HG03280 (cell line): ENCODE measurements around the gene RRAS2.

Source experiments
- ATAC-seq: cut with Tn5 transposase; IDR thresholded peaks from one replicate; pipeline ENCODE4 v1.9.1; 2021; ENCODE audit warnings: mild to moderate bottlenecking, moderate library complexity; ENCODE audit not compliant: unreplicated experiment

RRAS2 gene

DNA sequence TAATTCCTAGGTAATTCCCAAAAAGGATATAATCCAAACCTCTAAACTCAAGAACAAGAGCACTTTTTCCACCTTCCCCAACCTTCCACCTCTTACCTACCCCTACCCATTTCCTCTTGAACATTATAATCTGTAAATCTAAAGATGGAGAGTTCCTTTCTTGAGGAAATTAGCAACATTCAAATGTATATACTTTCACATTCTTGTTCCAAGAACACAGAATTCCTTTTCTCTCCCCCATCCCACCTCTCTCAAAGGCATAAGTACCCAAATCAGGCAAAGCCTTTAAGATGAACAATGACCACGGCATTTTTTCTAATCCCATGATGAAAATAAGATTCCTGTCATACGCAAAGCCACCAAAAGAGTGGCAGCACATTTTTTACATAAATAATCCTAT lies 18.3 kb downstream of the RRAS2 start:
- ATAC-seq = no peak

DNA sequence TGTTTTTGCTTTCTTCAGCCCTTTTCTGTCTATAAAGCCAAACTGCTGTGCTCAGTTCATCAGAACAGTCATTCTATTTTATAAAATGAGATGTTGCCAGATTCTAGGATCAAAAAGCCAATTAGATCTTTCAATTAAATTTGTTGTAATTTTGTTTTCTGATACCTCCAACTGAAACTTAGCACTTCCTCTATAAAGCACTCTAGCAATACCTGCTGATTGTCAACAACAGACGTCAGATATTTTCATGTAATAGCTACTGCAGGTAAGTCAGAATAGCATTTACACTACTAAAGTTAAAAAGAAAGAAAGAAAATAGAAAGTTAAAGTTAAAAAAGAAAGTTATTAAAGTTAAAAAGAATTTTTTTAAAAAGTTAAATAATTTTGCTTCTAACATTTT lies 19.6 kb downstream of the RRAS2 start:
- ATAC-seq = no peak

DNA sequence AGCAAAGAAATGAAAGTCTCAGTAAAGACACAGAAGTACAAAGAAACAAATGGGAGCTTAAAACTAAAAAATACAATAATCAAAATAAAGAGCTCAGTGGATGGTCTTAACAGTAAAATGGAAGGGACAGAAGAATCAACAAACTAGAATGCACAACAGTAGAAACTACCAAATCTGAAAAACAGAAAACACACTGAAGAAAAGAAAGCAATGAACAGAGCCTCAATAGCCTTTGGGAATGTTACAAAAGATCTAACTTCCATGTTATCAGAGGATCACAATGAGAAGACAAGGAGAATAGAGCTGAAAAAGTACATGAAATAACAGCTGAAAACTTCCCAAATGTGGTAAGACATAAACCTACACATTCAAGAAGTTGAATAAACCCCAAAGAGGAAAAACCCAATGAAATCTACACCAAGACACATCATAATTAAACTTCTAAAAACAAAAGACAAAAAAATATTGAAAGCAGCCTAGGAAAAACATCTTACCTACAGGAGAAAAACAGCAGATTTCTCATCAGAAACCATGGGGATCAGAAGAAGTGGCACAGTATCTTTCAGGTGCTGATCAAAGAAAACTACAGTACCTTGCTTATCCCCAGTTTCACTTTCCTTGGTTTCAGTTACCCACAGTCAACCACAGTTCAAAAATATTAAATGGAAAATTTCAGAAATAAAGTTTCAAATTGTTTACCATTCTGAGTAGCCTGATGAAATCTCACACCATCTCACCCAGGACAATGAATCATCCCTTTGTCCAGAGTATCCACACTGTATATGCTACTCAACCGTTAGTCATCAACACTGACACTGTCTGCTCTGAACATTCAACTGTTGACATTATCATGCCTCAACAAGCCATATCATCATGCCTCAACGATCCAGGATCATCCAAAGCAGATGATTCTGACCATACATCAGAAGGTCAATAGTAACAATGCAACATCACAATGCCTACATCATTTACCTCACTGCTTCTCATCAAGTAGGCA lies 22.2 kb downstream of the RRAS2 start:
- ATAC-seq = no peak

DNA sequence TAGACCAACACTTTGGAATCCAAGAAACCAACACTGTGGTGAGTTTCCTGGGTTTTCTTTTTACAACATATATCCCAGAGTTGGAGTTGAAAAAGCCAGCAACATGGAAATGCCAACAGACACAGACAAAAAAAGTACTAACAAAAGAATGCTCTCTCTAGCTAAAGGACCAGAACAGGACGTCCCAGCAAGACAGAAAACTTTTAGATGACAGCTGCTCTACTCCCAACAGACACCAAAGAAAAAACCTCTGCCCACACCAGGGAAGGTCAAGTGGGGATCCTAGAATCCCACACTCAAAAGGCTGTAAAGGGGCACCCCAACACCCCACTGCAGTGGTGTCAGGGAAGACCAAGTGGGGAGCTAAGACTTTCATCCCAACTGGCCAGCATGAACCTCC lies 23.3 kb downstream of the RRAS2 start:
- no peak for ATAC-seq

DNA sequence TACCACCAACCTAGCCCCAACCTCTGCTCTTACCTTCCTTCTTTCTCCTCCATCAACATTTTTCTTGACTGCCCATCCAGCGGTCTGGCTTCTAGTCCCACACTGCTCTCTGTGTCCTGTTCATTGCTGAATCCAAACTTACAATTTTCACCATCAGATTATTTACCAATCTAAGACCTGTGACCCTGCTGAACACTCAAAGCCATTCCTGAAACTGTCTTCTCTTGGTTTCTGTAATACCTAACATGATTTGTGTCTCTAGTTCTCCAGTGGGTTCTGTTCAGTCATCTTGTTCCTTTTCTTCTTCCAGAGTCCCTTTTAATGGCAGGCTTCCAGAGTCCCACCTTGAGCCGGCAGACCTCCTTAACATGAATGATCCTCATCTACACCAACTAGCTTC lies 24.1 kb downstream of the RRAS2 start:
- no peak for ATAC-seq

DNA sequence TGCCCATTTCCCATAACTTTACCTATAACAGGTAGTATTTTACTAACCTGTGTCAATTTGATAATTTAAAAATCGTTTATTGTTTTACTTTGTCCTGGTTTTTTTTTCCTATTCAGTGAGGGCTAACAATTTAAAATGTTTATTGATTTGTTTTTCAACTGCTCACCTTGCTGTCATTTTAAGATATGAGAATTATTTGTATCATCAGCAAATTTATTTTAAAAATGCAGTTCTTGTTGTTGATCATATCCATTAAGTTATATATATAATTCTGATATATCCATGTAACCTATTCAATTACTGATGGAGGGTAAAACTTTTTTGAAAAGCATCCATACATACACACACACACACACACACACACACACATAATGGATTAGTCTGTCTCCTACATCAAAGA lies 24.8 kb downstream of the RRAS2 start:
- ATAC-seq = no peak

DNA sequence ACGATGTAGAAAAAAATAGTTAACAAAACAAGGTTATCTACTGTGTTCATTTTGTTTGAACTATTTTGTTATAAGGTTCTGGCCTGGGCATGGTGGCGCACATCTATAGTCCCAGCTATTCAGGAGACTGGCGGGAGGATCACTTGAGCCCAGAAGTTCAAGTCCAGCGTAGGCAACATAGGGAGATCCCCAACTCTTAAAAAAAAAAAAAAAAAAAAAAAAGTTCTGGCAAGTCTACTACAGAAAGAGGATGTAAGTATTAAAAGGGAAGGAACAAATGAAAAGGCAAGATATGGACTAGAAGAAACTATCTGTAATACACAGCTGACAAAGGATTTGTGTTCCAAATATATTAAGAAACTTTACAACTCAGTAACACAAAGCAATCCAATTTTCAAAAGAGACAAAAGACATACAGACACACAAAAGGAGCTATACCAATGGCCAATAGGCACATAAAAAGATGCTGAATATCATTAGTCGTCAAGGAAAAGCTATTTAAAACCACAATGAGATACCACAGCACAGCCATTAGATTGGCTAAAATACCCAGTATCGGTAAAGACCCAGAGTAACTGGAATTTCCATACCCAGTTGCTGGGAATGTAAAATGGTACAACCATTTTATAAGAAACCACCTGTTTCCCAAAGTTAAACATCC lies 27.4 kb downstream of the RRAS2 start:
- no peak for ATAC-seq

DNA sequence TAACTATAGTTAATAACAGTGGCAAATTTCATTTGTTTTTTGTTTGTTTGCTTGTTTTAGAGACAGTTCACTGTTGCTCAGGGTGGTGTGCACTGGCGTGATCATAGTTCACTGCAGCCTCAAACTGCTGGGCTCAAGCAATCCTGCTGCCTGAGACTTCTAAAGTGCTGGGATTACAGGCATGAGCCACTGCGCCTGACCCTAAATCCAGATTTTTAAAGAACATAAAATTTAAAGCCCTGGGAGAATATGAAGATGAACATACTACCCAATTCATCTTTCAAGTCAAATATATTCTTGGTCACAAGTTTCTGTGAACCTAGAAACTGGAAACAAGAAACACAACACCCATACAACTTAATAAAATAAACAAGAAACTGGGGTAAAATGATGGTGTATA lies 28.1 kb downstream of the RRAS2 start:
- no peak for ATAC-seq

DNA sequence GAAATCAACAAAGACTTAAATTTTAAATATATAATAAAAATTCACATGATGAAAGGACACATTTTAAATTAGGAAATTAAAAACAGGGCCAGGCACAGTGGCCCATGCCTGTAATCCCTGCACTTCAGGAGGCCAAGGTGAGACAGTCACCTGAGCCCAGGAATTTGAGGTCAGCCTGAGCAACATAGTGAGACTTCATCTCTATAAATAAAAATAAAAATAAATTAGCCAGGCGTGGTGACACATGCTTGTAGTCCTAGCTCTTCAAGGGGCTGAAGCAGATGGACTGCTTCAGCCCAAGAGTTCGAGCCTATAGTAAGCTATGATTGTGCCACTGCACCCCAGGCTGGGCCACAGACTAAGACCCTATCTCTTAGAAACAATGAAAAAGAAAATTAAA lies 29.3 kb downstream of the RRAS2 start:
- ATAC-seq = no peak

DNA sequence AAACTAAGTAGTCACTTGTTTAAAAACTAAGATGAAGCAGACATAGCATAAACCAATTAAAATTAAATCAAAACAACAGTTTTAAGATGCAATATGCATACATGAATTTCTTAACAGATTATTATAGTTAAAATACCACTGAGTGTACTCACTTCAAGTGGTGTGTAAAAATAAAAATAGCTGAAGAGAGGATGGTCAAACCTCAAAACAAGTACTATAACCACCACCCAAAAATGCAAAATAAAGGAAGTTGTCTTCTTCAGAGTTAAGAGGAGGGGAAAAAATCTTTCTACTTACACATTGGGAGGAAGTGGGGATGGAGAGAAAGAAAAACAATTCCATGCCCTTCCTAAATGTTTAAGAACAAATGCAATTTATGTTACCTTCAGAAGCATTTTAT lies 31.9 kb downstream of the RRAS2 start:
- ATAC-seq = no peak

DNA sequence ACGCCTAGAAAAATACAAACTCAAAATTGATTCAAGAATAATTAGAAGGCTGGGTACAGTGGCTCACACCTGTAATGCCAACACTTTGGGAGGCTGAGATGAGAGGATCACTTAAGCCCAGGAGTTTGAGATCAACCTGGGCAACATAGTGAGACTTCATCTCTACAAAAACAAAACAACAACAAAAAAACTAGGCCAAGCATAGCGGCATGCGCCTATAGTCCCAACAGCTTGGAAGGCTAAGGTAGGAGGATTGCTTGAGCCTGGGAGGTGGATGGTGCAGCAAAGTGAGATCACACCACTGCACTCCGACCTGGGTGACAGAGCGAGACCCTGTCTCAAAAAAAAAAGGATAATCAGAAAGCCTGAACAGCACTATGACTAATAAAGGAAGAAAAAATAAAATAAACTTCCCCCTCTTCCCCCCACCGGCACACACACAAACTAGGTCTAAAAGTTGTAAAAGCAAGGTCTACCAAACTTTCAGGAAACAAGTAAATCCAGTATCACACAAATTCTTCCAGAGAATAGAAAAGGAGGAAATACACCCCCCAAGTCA lies 35.8 kb downstream of the RRAS2 start:
- ATAC-seq = no peak

DNA sequence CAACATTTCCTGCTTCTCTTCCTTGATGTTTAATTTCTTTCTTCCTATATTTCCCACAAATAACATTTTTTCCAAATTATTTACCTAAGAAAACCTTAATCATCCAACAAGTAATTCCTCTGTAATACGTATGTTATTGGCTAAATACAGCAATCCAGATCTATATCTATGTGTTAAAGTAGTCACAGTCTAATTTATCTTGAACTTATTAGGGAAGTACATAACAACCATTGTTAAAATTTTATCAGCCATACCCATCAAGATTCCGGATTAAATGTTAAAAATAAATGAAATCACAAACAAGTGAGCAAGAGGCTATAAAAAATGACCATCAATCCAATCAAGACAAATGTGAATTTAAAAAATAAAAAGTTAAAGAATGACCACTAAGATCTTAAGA lies 36.5 kb downstream of the RRAS2 start:
- ATAC-seq = no peak

DNA sequence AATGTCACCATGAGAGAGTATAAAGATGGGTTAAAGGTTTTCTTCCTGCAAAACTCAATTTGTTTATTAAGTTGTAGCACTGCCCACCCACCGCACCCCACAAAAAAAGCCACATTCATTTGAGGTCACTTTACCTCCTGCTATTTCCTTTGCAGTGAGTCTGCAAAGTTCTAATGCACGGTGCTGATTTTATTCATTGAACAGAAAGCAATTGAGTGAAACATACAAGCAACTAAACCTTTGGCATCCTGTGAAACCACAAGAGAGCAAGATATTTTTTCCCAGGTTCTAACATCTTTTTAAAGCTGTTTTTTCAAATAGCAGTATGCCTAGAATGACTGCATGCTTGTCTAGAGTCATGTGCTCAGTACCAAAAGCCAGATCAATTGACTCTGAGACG lies 39.0 kb downstream of the RRAS2 start:
- ATAC-seq = no peak

DNA sequence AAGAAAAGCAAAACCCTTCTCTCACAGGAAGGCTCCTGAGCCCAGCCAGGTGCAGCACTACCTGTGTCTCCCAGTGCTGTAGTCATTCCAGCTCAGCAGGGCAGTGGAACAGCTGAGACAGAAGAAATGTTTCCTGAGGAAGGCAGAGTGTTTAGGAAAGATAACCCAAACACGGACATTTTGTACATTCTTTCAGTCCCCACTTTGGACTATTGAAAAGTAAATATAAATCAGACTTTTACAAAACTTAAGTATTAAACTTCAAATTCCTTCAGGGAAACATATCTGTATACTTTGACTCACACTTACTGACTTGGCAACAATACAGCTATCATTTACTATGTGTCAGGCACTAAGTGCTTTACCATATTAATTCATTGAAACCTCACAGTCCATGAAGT lies 40.4 kb downstream of the RRAS2 start:
- no peak for ATAC-seq

DNA sequence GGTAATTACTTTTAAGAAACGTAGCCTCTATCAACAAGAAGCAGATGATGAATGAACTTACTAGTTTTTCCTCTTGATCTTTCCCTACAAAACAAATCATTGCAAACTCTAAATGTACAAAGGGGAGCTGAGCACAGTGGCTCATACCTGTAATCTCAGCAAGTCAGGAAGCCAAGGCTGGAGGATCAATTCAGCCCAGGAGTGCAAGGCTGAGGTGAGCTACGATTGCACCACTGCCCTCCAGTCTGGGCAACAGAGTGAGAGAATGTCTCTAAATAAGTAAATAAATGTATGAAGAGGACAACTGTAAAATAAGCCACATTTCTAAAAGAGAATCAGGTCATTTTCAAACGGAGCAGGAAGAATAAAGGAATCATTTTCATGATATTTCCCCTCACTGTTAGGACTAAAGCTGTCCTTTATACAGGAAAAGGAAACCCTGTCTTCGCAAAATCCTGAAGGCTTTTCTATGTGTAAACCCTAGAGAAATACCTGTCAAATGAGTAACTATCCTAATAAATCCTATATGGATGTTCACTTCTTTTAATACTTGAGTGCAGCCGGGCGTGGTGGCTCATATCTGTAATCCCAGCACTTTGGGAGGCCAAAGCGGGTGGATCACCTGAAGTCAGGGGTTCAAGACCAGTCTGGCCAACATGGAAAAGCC lies 41.2 kb downstream of the RRAS2 start:
- ATAC-seq = no peak

DNA sequence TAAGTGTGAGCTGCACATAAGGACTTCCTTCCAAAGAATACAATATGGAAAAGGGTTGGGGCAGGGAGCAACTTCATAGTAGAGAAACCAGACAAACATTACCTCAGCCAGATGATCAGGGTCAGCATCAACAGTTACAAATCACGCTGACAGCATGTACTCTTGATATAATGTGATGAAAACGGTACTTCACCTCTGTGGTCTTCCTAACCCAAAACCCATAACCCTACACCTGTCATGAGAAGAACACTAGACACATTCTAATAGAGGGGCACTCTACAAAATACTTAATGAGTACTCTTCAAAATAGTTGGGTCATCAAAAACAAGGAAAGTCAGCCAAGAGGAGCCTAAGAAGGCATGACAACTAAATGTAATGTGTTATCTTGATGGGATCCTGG lies 43.9 kb downstream of the RRAS2 start:
- ATAC-seq = no peak

DNA sequence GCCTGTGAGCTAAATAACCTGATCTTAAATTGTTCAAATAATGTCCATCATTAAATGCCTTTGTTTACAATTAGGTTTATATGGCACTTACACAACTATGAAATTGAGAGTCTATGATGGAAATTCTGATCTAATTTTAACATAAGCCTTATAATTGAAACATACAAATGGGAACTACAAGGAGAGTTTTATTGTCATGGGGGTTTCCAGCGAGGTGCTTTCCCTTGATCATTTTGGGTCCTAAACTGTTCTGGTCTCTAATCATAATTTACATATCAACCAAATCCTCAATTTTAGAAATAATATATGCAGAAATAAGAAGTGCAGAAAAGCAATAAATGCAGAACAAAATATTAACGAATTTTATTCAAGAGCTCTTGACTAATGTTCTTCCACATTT lies 44.9 kb downstream of the RRAS2 start:
- no peak for ATAC-seq

DNA sequence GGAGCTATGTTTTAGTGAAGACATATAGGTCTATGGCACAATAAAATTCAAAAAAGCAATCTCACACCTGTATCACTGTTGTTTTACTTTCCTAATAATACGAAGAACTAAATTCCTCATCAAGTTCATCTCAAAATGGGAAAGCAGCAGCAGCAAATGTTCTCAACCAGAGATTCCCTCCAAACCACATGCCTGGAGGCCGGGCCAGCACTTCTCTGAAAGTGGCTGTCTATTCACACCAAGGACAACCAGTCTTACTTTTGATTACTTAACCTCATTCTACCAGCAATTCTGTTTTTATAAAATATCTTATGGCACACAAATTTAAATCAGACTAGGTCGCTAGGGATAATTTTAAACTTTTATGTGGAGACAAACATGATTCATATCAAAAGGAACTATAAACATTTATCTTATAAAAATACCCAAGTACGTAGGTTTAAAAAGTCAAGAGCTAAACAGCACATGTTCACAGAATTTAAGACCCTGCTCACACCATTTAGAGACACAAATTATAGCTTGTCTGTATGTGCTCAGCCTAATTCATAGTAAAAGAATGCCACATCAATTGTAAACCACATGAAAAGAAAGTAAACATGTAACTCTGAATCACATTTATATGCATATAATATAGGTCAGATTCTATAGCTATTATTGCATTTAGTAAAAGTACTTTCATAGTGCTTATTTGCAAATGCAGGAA lies 46.1 kb downstream of the RRAS2 start:
- no peak for ATAC-seq

DNA sequence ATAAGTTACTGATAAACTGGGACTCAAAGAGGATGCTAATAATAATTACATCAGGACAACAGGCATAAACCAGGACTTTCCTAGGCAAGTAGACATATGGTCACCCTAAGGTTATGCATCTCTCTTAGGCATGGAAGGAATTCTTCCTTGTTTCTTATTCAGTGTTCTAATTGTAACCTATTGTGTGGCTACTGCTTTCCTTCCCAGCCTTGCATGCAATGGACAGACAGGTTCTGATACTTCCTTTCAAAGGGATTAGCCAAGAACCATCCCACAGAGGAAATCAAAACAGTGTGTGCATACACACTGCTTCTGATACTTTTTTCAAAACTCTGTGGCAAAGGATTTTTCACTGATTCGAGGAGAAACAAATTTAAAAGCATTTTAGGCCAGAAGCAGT lies 48.3 kb downstream of the RRAS2 start:
- ATAC-seq = no peak

DNA sequence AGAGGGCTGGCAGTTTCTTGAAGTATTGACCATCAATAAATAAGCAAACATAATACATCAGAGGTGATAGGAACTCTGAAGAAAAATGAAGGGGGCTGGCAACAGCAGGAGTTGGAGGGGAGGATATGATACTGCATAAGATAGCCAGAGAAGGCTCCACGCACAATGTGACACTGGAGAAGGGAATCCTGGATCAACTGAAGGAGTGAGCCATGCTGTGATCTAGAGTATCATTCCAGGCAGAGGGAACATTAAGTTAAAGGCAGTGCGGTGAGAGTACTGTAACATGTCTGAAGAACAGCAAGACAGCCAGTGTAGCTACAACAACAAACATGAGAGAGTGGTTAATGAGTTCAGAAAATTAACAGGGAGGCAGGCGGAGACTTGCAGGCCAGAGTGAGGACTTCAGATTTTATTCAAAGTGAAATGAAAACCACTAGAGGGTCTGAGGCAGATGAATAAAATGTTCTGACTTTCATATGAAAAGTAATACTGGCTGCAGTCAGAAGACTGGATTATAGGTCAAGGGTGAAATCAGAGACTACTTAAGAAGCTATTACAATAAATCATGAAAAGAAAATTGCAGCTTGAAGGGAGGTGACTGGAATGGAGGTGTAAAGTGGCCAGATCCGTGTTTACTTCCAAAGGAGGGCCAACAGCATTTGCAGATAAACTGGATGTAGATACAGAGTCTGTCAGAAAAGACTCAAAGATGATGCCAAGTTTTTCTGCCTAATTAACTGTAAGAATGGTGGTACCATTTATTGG lies 49.4 kb downstream of the RRAS2 start:
- no peak for ATAC-seq
